ENCODE measurements around the gene RRM2.

DNA sequence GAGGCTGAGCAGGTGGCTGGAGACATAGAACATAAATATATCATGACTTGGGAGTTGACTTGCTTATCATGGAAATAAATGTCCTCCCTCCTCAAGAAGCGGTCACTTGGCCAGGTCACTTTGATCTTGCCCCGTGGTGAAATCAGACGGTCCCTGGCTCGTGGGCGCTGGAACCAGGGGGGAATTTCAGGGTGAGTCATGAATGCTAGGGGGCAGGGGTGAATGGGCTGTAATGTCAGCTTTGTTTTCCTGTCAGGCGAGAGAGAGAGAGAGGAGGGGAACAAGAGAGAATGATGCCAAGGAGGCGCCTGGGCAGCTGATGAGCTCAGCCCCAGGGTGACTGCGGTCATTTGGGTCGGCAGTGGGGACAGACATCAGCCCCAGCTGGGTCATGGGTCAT, 47.7 kb downstream of the RRM2 start:
- TF ChIP-seq, protein P1, sequence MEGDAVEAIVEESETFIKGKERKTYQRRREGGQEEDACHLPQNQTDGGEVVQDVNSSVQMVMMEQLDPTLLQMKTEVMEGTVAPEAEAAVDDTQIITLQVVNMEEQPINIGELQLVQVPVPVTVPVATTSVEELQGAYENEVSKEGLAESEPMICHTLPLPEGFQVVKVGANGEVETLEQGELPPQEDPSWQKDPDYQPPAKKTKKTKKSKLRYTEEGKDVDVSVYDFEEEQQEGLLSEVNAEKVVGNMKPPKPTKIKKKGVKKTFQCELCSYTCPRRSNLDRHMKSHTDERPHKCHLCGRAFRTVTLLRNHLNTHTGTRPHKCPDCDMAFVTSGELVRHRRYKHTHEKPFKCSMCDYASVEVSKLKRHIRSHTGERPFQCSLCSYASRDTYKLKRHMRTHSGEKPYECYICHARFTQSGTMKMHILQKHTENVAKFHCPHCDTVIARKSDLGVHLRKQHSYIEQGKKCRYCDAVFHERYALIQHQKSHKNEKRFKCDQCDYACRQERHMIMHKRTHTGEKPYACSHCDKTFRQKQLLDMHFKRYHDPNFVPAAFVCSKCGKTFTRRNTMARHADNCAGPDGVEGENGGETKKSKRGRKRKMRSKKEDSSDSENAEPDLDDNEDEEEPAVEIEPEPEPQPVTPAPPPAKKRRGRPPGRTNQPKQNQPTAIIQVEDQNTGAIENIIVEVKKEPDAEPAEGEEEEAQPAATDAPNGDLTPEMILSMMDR (IDR thresholded peaks at IDR 0.05; ENCODE audit: poor library complexity): no peak
- TF ChIP-seq EZH2 (IDR thresholded peaks at IDR 0.05; ENCODE audit: borderline replicate concordance) (no peak), EZH2phosphoT487 (IDR thresholded peaks at IDR 0.05; ENCODE audit: low read depth, severe bottlenecking, unreplicated experiment) (no peak)
